Body of pancreas (tissue), 4 donors: Measurements from ENCODE around the gene HAUS7.

Experiments
- CTCF ChIP-seq, 7 experiments: fragments of 450-650 bp in 4 of 7; fragments of 200-600 bp in 3 of 7; sonication (generic) in 3 of 7; IDR thresholded peaks; one replicate each; pipeline ENCODE4 v1.5.1; 2016 to 2019; ENCODE audit warnings: antibody characterized with exemption in 7 of 7
- POLR2A ChIP-seq, 3 donors: fragments of 450-650 bp; IDR thresholded peaks; one replicate each; pipeline ENCODE4 v1.6.1; 2016; ENCODE audit warnings: antibody characterized with exemption in 3 of 3, mild to moderate bottlenecking in 2 of 3

- TF ChIP-seq CTCF (IDR thresholded peaks at IDR 0.05) (no peak), POLR2A (IDR thresholded peaks at IDR 0.05) (no peak)
Measured at GRCh38 chrX:153410888-153411254, 59.5 kb downstream of the HAUS7 start.
